Renal pelvis (tissue), 4 donors: ENCODE measurements around the gene GAS7. TPM values are rescaled to one million over a fixed set of nuclear protein-coding genes. Genes with fewer than 3 reads are reported as not detected.

Experiments used
- DNase-seq: peaks from one replicate; pipeline ENCODE4 v3.0.0-alpha.2; 2013
- polyA plus RNA-seq, 3 donors: library from polyadenylated mRNA; unstranded; fragments of 120-200 nt; gene quantifications; one replicate each; pipeline ENCODE4 v1.2.1, GENCODE V29; 2013; ENCODE audit not compliant: insufficient read length in 3 of 3

GAS7 gene
- polyA plus RNA-seq, 3 donors: 13.5 to 16.5 (median 15.6) TPM

DNA sequence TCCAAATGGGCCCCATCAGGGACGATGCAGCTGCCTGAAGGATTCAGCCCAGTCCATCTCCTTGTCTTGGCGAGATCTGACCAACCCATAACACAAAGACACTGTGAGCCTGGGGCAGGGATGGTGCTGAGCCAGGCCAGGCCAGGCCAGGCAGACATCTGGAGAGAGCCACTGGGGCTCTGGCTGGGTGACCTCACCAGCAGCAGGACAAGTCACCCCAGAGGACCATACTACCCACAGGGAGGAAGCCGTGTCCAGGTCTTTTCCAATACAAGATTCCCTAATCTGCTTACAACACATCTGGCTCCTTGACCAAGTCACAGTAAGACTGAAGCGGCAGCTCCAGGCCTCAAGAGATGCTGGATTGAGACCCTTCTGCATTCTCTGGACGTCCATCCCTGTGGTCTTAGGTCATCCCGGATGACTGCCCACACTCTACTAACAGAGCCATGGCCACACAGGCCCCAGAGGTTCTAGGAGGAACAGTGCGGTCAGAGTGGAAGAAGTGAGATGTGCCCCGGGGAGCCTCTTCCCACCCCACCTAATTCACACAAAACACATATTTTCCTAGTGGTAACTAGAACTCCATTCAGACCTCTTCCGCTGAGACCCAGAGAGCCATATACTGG is 211.5 kb downstream of the GAS7 start:
- no peak for DNase-seq

DNA sequence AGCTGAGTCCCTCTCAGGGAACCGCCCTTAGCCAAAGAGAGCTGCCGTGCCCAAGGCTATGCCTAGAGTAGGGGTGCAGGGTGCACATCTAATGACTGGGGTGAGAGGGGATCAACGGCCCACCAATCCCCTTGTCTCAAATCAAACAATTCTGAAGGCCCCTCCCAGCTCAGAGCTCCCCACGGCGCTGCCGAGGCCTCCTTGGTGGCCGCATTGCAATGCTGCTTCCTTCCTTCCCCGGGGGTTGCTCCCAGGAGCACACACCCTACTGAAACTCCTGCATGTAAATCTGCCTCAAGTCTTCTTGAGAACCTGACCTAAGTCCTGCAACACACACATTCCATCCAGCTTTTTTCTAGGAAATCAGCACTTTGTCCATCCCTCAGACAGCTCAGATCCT is 212.8 kb downstream of the GAS7 start:
- no peak for DNase-seq

DNA sequence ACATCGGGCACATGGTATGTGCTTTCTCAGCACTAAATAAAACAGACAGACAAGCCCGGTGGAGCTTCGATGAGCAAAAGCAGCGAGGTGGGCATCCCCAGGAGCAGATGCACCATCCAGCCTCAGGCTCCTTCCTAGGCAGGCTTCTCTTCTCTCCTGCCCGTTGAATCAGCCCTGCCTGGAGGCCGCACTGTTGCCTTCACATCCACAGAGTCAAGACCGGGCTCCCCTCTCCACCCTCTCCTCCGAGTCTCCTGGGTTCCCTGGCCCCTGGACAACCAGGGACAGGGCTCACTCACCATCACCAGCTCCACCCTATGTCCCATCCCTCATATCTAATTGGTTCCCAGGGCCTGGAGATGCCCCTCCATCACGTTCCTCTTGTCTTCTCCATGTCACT is 213.6 kb downstream of the GAS7 start:
- no peak for DNase-seq

DNA sequence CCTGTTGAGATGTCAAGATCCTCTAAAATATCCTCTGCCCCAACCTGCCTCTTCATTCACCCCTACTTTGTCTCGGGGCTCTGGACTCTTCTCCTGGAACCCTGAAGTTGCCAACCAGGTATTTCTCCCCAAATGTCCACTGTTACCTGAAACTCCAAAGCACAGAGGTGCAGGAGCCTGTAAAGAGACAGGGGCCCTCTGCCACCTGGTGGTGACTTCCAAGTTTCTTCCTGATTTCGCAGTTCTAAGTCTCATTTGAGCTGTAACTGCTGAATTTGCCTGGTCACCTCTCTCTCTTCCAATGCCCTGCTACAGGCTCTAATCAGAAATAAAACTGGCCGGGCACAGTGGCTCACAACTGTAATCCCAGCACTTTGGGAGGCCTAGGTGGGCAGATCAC is 216.2 kb downstream of the GAS7 start:
- no peak for DNase-seq

DNA sequence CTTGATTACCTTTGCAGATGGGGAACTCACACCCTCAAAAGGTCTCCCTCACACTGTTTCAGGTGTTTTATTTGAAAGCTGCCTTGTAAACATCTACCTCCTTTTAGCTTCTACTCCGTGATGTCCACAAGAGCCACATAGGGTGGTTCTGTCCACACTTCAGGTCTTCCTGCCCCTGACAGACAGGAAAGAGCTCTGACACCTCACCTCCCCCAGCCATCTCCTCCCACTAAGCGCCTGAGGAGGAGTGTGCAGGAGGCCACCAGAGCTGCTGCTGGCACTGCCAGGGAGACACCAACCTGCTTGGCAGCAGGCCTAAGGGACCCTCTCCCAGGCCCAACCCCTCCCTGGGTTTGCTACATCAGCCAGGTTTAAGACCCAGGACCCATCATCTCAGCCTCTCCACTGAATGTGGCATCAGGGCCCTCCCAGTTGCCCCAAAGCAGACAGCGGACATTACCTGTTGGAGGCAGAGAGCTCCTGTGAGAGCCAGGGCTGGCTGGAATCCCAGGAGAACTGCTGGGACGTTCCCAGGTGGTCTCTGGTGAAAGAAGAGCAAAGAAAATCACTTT is 217.0 kb downstream of the GAS7 start:
- no peak for DNase-seq

DNA sequence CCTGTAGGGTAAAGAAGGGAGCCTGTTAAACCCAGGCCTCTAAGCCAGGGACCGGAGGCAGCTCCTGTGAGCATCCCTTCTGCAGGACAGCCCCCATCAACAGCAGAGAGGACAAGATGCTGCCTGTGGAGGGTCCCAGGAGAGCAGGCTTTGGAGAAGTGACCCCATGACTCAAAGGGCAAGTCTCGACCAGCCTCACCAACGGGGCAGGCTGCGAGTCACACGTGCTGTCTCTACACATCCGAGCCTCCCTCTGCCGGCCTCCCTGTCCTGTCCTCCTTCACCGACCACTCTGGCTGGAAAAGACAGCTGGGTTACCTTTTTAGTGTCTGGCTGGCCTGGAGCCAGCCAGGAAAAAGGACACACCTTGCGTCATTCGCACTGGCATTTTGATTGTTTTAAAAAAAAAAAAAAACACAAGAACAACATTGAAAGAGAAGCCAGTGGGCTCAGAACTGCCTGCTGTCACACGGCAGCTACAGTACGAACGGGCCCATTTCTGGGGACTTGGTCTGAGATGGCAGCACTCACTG is 218.9 kb downstream of the GAS7 start:
- no peak for DNase-seq

DNA sequence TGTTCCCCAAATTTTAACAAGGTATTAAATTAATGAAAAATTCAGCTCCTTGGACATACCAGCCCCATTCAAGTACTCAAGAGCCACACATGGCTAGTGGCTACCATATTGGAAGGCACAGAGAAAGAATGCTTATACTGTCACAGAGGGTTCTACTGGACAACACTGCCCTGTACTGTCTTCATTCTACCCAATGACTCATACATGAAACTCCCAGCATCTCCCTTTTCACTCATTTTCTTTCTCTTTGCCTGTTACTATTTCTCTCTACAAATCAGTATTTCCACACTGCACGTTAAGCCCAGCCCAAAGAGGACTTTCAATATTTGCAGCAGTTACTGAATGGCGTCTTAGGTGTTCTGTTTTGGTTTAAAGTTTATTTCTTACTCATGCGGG is 221.2 kb downstream of the GAS7 start:
- no peak for DNase-seq

DNA sequence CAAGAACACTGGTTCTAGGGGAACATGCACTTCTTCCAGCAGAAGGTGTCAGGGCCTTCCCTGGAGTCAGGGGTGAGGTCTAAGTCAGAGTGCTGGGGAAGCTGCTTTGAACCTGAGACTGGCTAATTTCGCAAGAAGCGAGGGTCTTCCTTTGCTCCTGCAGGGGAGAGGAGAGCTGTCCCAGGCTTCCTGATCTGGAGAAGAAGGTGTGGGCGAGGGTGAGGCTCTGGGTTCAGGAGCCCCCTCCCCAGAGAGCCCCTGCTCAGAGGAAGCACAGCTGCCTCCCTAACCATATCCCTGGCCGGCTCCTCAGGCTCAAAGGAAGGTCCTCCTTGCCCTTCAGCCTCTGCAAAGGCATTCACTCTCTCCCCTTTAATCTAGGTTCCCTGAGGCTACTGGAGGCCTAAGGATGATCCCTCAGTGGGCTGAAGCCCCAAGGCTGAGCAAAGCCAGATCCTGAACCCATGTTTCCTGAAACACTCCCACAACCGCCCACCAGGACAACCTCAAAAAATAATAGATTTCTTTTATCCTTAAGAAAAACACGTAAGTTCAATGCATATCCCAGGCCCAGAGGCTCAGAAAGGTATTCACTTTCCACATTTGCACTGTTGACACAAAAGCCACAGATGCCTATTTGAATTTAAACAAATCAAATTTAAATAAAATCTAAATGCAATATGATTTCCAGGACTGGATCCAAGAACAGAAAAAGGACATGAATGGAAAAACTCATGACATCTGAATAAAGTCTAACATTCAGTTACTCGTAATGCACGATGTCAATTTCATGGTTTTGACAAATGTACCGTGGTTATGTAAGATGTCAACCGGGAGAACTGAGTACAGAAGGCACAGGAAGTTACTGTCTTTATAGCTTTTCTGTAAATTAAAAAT is 221.9 kb downstream of the GAS7 start:
- DNase-seq: no peak

DNA sequence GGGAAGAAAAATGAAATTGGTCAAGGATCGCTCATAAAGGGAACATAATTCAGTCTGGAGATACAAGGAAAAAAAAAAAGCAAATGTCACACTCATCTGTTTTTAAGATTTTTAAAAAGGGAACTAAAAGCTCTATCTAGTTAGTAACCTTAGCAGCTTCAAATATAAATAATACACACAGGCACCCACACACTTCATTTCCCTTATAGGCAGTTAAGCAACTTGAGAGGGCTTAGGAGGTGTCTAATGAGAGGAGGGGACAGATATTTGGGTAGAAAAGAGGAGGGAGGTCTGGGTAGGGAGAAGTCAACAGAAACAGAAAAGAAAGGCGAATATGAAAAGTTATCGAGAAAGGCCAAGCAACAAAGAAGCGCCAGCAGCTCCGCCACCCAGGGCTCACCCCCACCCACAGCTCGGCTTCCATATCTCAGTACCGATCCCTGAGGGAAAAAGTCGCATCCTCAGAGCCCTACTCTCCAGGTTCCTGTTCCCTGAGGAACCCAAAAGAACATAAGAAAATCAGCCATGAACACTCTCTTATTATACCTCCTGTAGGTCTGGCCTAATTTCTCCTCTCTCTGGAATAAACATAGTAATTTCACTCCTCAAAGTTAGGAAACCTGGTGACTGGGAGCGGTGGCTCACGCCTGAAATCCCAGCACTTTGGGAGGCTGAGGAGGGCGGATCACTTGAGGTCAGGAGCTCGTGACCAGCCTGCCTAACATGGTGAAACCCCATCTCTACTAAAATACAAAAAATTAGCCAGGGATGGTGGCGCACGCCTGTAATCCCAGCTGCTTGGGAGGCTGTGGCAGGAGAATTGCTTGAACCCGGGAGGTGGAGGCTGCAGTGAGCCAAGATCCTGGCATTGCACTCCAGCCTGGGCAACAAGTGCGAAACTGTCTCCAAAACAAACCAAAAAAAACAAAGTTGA is 223.7 kb downstream of the GAS7 start:
- no peak for DNase-seq

DNA sequence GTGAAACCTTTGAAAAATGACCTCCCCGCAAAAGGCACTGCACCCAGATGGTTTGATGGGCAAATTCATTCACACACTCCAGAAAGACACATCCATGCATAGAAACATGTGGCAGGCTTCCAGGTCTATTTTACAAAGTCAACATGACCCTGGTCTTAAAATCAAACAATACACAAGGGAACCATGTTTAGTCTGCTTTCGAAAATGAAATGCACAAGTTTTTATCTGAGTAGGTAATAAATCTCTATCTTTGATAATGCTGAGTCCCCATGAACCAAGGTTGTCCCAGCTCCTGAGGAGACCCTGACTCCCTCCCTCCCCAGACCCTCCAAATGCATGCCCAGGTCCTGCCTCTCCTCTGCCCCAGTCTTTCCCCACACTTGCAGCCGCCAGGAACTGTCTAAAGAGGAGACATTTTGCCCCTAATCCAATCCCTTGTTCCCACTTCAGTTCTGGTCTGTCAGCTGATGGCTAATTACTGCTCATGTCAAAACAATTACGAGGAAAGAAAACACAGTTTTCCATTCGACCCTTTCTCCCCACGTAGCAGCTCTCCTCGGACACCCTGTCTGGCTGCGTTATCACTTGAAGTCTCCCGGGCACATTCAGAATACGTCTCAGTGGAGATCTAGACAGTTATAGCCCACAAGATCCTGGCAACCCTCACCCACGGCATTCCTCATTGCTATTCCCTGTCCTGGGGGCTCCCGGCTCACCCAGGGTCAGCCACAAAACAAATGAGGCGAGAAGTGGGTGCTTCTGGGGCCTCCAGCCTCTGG is 224.5 kb downstream of the GAS7 start:
- DNase-seq: no peak

DNA sequence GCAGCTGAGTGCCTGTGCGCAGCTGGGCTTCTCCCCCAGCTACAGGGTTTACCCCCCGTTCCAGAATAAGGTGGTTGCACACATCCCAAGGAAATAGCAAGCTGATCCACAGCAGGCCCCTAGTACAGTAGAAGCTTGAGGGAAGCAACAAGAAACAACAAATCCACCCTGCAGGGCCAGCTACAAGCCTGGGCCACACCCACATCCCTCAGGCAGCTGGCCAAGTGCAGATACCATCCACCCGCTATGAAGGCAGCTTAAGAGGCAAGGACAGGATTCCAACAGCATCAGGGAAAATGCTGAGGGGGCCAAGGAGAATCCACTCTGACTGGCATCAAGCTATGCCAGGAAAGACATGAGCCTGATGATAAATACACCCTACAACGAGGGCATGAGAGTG is 226.4 kb downstream of the GAS7 start:
- no peak for DNase-seq

DNA sequence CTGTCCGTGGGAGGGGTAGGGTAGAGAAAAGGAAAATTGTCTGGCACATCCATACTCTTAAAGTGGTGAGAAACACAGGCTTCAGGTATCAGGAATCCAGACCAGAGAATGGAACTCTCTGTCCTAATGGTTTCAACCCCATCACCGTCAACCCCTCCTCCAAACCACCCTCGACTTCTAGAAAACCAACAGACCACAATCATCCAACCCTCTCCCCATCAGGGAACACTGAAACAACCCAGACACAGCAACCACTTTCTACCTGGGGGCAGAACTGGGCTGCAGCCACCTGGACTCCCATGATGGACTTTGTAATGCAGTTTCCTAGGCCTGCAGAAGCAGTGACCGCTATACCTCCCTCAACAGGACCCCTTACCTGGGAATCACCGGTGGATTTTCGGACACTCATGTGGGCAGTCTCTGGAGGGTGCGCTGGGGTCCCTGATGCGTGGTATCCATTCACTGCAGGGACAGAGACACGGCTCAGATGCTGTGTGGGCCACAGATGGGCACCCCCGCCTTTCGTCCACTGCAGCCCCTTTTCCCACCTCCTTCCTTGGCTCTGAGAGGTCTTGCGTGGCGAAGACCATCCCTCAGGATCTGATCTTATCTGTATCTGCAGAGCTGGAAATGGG is 229.0 kb downstream of the GAS7 start:
- no peak for DNase-seq

DNA sequence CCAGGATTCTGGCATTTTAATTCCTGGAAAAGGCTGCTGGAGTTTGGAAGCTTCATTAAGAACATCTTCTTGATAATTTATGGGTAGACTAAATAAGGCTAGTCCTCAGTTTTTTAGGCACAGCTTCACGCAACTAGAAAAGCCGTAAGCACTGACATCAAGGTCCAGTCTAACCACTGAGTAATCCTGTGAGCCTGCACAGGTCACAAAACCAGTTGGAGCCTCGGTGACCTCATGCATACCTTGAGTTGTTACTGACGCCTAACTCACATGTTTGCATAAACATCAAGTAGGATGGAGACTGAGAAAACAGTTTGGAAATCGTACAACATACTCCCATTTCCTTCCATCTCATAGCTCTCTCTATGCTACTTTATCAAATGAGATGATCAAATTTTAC is 229.5 kb downstream of the GAS7 start:
- DNase-seq: no peak

DNA sequence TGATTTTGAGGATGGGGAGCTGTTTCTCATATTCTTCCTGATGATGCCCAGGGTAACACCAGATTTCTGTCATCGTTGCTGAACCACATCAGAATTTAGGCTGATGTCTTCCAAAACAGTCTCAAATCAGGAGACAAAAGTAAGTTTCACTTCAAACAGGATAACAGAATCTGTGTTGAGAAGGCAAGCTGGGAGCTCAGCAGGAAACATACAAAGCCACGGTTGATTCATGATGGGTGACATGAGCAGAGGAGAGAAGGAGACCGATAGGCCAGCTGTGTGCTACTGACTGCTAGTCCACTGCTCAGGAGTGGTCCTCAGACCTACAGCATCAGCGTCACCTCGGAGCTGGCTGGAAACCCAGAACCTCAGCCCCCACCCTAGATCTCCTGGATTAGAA is 230.4 kb downstream of the GAS7 start:
- no peak for DNase-seq

DNA sequence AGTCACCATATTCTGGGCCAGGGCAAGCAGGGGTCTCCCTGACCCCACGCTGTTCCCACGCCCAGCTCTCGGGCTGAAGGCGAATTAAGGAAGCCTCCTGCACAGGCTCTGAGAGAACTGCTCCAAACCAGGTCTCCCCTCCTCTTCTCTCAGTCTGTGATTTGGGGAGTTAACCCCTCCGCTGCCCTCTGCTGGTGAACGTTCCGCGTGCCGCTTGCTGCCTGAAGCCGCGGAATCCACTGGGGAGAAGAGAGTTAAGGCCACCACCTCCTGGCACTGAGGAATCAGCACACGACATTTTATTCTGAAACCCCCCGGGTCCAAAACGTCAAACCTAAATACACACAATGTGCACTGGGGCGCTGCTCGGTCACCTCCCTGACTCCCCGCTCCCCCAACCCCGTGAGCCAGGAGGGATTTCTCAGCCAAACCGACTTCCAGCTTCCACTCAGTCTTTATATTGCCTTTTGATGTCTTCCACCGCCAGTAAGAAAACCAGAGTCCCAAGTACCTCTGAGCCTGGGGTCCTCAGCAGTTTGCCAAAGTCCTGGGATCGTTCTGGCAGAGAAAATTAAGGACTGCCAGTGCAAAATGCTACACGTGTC is 238.9 kb downstream of the GAS7 start:
- DNase-seq: peak; percentile 48

DNA sequence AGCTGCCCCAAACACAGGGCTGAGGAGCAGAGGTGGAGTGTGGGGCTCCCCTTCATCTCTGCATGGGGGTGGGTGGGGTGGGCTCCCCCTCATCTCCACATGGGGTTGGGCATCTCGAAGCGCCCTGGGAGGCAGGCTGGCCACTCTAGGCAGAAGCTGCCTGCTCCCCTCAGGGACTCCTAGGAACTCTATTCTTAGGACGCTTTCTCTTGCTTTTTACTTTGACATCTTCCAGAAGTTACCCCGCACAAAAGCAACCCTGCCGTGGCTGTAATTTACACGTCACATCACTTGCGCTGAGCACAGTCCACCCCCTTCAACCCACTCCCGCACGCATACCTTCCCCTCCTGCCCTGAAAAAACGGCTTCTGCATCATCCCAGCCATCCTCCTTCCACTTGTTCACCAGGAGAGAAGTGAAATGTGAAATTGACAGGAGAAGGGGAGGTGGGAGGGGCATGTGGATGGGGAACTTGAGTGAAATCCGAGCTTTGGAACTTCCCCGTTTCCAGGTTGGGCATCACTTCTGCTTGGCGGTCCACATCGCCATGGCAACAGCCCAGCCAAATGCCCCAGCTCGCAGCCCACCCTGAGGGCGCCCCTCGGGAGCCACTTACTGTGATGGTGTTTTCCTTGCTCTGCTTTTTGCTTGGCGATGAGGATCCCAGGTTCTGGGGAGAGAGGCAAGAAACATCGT is 239.7 kb downstream of the GAS7 start:
- peak; percentile 9 for DNase-seq

DNA sequence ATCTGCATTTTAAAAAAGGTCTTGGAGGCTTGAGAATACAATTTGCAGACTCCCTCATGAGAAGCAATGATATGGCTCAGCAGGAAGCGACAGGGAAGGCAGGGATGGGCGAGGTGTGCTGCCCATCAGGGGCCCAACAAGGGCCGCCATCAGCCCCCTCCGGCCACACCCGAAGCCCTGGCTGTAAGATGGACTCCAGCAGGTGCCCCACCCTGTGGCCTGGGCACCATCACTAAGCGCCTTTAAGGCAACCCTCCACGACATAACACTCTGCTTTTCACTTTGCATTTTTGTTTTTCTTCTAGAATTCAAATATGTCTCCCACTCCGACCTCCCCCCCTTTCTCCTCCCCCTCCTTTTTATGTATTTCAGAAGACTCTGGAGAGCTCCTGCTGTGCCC is 241.2 kb downstream of the GAS7 start:
- DNase-seq: no peak

DNA sequence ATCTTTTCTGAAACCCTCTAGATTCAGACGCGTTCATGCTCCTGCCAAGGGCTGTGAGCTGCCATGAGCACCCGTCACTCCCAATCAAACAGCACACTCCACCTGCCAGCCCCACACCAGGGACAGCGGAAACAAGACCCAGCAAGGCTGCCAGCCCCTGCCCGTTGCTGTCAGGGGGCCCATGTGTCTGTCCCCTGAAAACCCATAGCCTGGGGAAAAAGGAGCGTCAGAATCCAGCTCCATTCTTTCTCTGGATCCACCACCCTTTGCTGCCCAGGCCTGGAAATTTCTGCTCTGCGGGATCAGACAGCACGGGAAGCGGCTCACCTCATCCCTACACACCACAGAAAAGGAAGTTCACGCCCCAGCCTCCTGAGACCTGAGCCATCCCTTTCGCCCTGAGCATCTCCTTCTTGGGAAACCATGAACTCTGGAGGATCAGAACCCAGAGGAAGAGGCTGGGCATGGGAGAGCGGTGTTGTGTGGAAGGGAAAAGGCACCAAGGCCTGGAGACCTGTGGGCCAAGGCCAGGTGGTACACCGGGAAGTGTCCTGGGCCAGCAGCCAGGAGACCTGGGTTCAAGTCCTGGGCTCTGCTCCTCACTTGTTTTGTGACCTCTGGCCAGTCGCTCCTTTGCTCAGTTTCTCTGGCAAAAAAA is 241.8 kb downstream of the GAS7 start:
- no peak for DNase-seq

DNA sequence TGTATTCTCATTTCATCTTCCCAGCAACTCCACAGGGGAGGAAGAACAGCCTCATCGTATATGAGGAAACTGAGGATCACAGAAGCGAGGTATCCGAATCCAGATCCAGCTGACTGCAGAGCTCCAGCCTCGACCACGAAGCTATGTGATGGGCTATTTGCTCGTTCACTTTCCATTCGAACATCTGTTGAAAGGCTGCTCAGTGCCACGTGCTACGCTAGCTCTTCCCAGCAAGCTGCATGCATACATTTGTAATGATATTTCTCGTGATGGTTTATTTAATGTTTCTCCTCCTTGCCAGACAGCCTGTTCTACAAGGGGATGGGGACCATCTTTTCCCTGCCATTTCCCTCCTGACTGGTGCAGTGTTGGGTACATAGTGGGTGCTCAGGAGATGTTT is 244.9 kb downstream of the GAS7 start:
- no peak for DNase-seq
